Liver (tissue), 9 donors: Measurements from ENCODE around the gene TSGA10IP. TPM values are rescaled to one million over a fixed set of nuclear protein-coding genes. Genes with fewer than 3 reads are reported as not detected.

ENCODE experiments used
- DNase-seq: peaks from one replicate; pipeline ENCODE4 v3.0.0-alpha.2; 2017; ENCODE audit warnings: low spot score
- H3K27ac ChIP-seq, 2 donors: one replicate each; pipeline ENCODE4 v1.7.0; 2013; ENCODE audit warnings: inconsistent platforms in 2 of 2, low read length in 2 of 2, control low read depth in 1 of 2, low read depth in 1 of 2, mild to moderate bottlenecking in 1 of 2
- H3K27me3 ChIP-seq, 4 donors: one replicate each; pipeline versions ENCODE4 v1.6.1 to v1.7.0; 2013; ENCODE audit warnings: low read length in 3 of 4, inconsistent platforms in 1 of 4, mild to moderate bottlenecking in 1 of 4, moderate library complexity in 1 of 4; ENCODE audit not compliant: control insufficient read depth in 4 of 4, insufficient read depth in 4 of 4
- H3K36me3 ChIP-seq, 4 donors: one replicate each; pipeline versions ENCODE4 v1.6.1 to v1.7.0; 2013; ENCODE audit warnings: low read length in 3 of 4, mild to moderate bottlenecking in 3 of 4, low read depth in 1 of 4, moderate library complexity in 1 of 4; ENCODE audit not compliant: control insufficient read depth in 4 of 4, insufficient read depth in 3 of 4
- H3K4me1 ChIP-seq, 4 donors: one replicate each; pipeline versions ENCODE4 v1.6.1 to v1.7.0; 2013; ENCODE audit warnings: low read length in 3 of 4, mild to moderate bottlenecking in 3 of 4, moderate library complexity in 1 of 4; ENCODE audit not compliant: control insufficient read depth in 4 of 4, insufficient read depth in 4 of 4
- H3K4me3 ChIP-seq, 3 donors: one replicate each; pipeline versions ENCODE4 v1.6.1 to v1.7.0; 2013; ENCODE audit warnings: low read length in 3 of 3, control low read depth in 1 of 3, low read depth in 1 of 3, mild to moderate bottlenecking in 1 of 3
- H3K9ac ChIP-seq, 2 donors: one replicate each; pipeline ENCODE4 v1.7.0; 2013; ENCODE audit warnings: low read length in 2 of 2, mild to moderate bottlenecking in 2 of 2, moderate library complexity in 2 of 2, control low read depth in 1 of 2, low read depth in 1 of 2
- H3K9me3 ChIP-seq, 4 donors: one replicate each; pipeline versions ENCODE4 v1.6.1 to v1.7.0; 2013; ENCODE audit warnings: low read length in 3 of 4; ENCODE audit not compliant: control insufficient read depth in 4 of 4
- ATF3 ChIP-seq: IDR thresholded peaks from 2 replicates; pipeline ENCODE4 v1.6.1; 2016; ENCODE audit warnings: antibody characterized with exemption
- CTCF ChIP-seq: fragments of 150-350 bp; IDR thresholded peaks from 2 replicates; pipeline ENCODE4 v1.5.1; 2017; ENCODE audit warnings: improper control_type of control experiment, low read depth, low read length; ENCODE audit not compliant: missing input control
- EGR1 ChIP-seq, 2 donors: IDR thresholded peaks; 2 replicates each; pipeline ENCODE4 v1.6.1; 2016 to 2018; ENCODE audit warnings: antibody characterized with exemption in 2 of 2, low read depth in 2 of 2
- FOXA1 ChIP-seq: IDR thresholded peaks from 2 replicates; pipeline ENCODE4 v1.6.1; 2016; ENCODE audit warnings: antibody characterized with exemption
- FOXA2 ChIP-seq: IDR thresholded peaks from 2 replicates; pipeline ENCODE4 v1.6.1; 2016; ENCODE audit warnings: antibody characterized with exemption
- GABPA ChIP-seq, 2 donors: IDR thresholded peaks in 1 of 2; conservative IDR thresholded peaks in 1 of 2; 2 replicates each; pipeline ENCODE4 v1.6.1; 2016; ENCODE audit warnings: antibody characterized with exemption in 2 of 2, mild to moderate bottlenecking in 1 of 2, moderate library complexity in 1 of 2
- HNF4A ChIP-seq, 2 donors: conservative IDR thresholded peaks; 2 replicates each; pipeline ENCODE4 v1.6.1; 2016; ENCODE audit warnings: antibody characterized with exemption in 2 of 2, mild to moderate bottlenecking in 2 of 2
- HNF4G ChIP-seq: IDR thresholded peaks from 2 replicates; pipeline ENCODE4 v1.6.1; 2016; ENCODE audit warnings: antibody characterized with exemption
- JUND ChIP-seq, 2 donors: IDR thresholded peaks; 2 replicates each; pipeline ENCODE4 v1.6.1; 2016; ENCODE audit warnings: antibody characterized with exemption in 2 of 2
- MAX ChIP-seq: IDR thresholded peaks from 2 replicates; pipeline ENCODE4 v1.6.1; 2016; ENCODE audit warnings: antibody characterized with exemption
- NR2F2 ChIP-seq: IDR thresholded peaks from 2 replicates; pipeline ENCODE4 v1.6.1; 2016; ENCODE audit warnings: antibody characterized with exemption
- RAD21 ChIP-seq, 2 donors: IDR thresholded peaks; 2 replicates each; pipeline ENCODE4 v1.6.1; 2016; ENCODE audit warnings: antibody characterized with exemption in 2 of 2, mild to moderate bottlenecking in 2 of 2
- REST ChIP-seq: IDR thresholded peaks from 2 replicates; pipeline ENCODE4 v1.6.1; 2016; ENCODE audit warnings: antibody characterized with exemption, mild to moderate bottlenecking
- RXRA ChIP-seq, 2 donors: IDR thresholded peaks; 2 replicates each; pipeline ENCODE4 v1.6.1; 2017 to 2018; ENCODE audit warnings: antibody characterized with exemption in 2 of 2, mild to moderate bottlenecking in 1 of 2
- SP1 ChIP-seq: IDR thresholded peaks from 2 replicates; pipeline ENCODE4 v1.6.1; 2018; ENCODE audit warnings: antibody characterized with exemption, mild to moderate bottlenecking
- TAF1 ChIP-seq: conservative IDR thresholded peaks from 2 replicates; pipeline ENCODE4 v1.6.1; 2016; ENCODE audit warnings: antibody characterized with exemption, mild to moderate bottlenecking
- YY1 ChIP-seq: IDR thresholded peaks from 2 replicates; pipeline ENCODE4 v1.6.1; 2016; ENCODE audit warnings: antibody characterized with exemption, mild to moderate bottlenecking
- ZBTB33 ChIP-seq: IDR thresholded peaks from 2 replicates; pipeline ENCODE4 v1.6.1; 2016; ENCODE audit warnings: antibody characterized with exemption
- WGBS: extraction: QIAGEN DNeasy Blood & Tissue Kit; methylation state at CpG from one replicate; pipeline ENCODE4 v1.1.7; 2013; 5-methylcytosine and 5-hydroxymethylcytosine counted together
- polyA plus RNA-seq, 2 donors: library from polyadenylated mRNA; stranded (reverse) in 1 of 2; unstranded in 1 of 2; fragments of 200-250 nt in 1 of 2; fragments of >200 nt in 1 of 2; fragmentation: Nextera tagmentation in 1 of 2; extraction: Ambion mirVana in 1 of 2; gene quantifications; one replicate each; pipeline versions ENCODE4 v1.2.1 to v1.2.3, GENCODE V29; 2013 to 2015
- total RNA-seq, 2 donors: library from RNA; depleted of rRNA; stranded (reverse); fragments of >200 nt; gene quantifications; one replicate each; pipeline ENCODE4 v1.2.3, GENCODE V29; 2014
- donor health status: healthy.
- donor health status: healthy.
- donor health status: healthy.
- donor health status: healthy.
- donor health status: healthy.

Gene TSGA10IP
- total and polyA plus RNA-seq, 4 donors: 0.02 TPM; not detected in 3

- no peak for TF ChIP-seq ZBTB33
- no peak for TF ChIP-seq YY1
- TF ChIP-seq FOXA1: no peak
- TF ChIP-seq EGR1 (IDR thresholded peaks at IDR 0.05; ENCODE audit: low read depth in 2 of 2): no peak
- no peak for TF ChIP-seq RAD21 (IDR thresholded peaks at IDR 0.05)
- TF ChIP-seq MAX: no peak
- TF ChIP-seq GABPA (IDR thresholded peaks at IDR 0.05 in 1 of 2, conservative IDR thresholded peaks at IDR 0.05 in 1 of 2): no peak
- no peak for TF ChIP-seq HNF4G
These were observed 15.6 kb downstream of the TSGA10IP start (continued) for GRCh38 chr11:65960824-65961266.

GRCh38 chr11:65961267-65962140 lies 16.2 kb downstream of the TSGA10IP start, which contains the start of gene SART1:
Gene SART1 (plus strand): TSS chr11:65961734. CDS start chr11:65961781, 47 bp downstream.
- TF ChIP-seq YY1 (peak; percentile 96), ZBTB33 (no peak), HNF4G (no peak), JUND (IDR thresholded peaks at IDR 0.05) (no peak), CTCF (no peak), FOXA2 (no peak), RAD21 (IDR thresholded peaks at IDR 0.05) (peak in 1 of 2 donors; percentile 70), NR2F2 (peak; percentile 38), RXRA (IDR thresholded peaks at IDR 0.05) (peak; percentile 86 to 89), EGR1 (IDR thresholded peaks at IDR 0.05; ENCODE audit: low read depth in 2 of 2) (peak in 1 of 2 donors; percentile 73), SP1 (peak; percentile 63), ATF3 (no peak), FOXA1 (peak; percentile 22), REST (peak; percentile 39), GABPA (IDR thresholded peaks at IDR 0.05 in 1 of 2, conservative IDR thresholded peaks at IDR 0.05 in 1 of 2) (peak; percentile 87 to 100), HNF4A (conservative IDR thresholded peaks at IDR 0.05) (peak in 1 of 2 donors; percentile 21), TAF1 (peak; percentile 92), MAX (no peak)
- Histone ChIP-seq H3K36me3 (peaks cover 12 to 23% (median 13%) of the 10 kb centered on the region in 4 donors), H3K27me3 (no peaks in the 10 kb centered on the region), H3K4me3 (peak within 1 kb of the TSS; percentile 81 to 97 (median 87)), H3K9me3 (no peaks in the 10 kb centered on the region), H3K9ac (peak within 1 kb of the TSS; percentile 83 to 98), H3K4me1 (peaks cover 5 to 21% (median 18%) of the 10 kb centered on the region in 4 donors), H3K27ac (peak within 1 kb of the TSS; percentile 49 to 88)
- DNase-seq: peak; percentile 93
- under 1% methylated on average over 97 of the region's 97 CpGs for WGBS
